ENCODE data around the gene EXTL2. TPM values are rescaled to one million over a fixed set of nuclear protein-coding genes. Genes with fewer than 3 reads are reported as not detected.
A peak's percentile ranks its signal among the peaks of the same experiment; 100 is the strongest.
"Not testable (repeated sequence)": the region's sequence is repeated elsewhere in the genome, so short reads cannot be mapped to it uniquely, and the experiment has no call there.

Gene EXTL2
- polyA plus RNA-seq, 1 donor from 2014 or later, result 34.2 TPM

DNA sequence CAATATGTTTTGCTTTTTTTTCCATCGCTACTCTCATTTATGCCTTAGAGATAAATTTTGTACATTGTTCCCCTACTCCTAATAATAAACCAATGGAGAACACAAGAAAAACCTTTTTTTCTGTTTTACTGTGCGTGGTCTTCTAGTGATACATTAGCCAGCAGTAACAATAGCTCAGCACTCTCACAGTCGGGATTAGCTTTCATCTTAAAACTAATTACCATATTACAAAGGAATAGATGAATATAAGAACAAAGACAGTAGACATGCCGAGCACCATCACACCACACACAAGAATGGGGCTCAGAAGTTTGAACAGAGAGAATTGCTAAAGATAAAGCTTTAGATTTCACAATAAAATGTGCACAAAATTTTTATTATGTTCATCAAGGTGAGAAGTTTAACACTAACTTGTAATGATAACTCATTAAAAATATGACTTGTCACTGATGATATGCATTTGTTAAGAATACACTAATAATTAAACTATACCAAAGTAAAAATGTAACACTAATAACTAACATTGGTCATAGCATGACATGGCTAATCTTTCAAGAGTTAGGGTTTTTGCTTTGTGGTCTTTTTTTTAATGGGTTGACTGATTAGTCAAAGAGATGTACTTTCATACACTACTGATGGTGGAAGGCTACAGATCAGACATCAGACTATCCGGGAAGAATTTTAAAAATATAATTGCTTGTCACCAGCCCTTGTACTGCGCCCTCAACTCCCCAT is 61.8 kb downstream of the EXTL2 start:
- peak overlapping the region; percentile 24 for H2AFZ ChIP-seq (ENCODE audit: low read depth, low read length)
- no peak overlapping the region for H3K9ac ChIP-seq (ENCODE audit: low read length)
- no peaks in the 10 kb centered on the region for H3F3A ChIP-seq (ENCODE audit: insufficient read depth, low read length, poor library complexity, severe bottlenecking)
- H3K9me3 ChIP-seq (ENCODE audit: low read length), result no peaks in the 10 kb centered on the region
- H3K9me2 ChIP-seq (ENCODE audit: insufficient read depth, low read length), result no peaks in the 10 kb centered on the region
- no peaks in the 10 kb centered on the region for H3K27me3 ChIP-seq (ENCODE audit: insufficient read depth, low read depth, low read length)
- TF ChIP-seq REST (IDR thresholded peaks at IDR 0.05; ENCODE audit: borderline replicate concordance), result no peak
- no peak for TF ChIP-seq EP300 (conservative IDR thresholded peaks at IDR 0.05; ENCODE audit: poor library complexity, severe bottlenecking)
- TF ChIP-seq CTCF (IDR thresholded peaks at IDR 0.05; ENCODE audit: poor library complexity, severe bottlenecking), result no peak
- no peak for TF ChIP-seq POLR2AphosphoS5 (IDR thresholded peaks at IDR 0.05)
- TF ChIP-seq RAD21 (conservative IDR thresholded peaks at IDR 0.05), result no peak
- no peak for TF ChIP-seq EZH2 (IDR thresholded peaks at IDR 0.05; ENCODE audit: borderline replicate concordance, insufficient read depth, low read length, poor library complexity, severe bottlenecking)
- no peak for TF ChIP-seq MXI1 (conservative IDR thresholded peaks at IDR 0.05; ENCODE audit: poor library complexity, severe bottlenecking)
- TF ChIP-seq TAF1 (IDR thresholded peaks at IDR 0.05; ENCODE audit: low read depth), result no peak
- no peak for TF ChIP-seq SMC3 (conservative IDR thresholded peaks at IDR 0.05; ENCODE audit: poor library complexity)
- no peak overlapping the region for H3K4me3 ChIP-seq (ENCODE audit: low read length)
- H3K79me2 ChIP-seq (replicated peaks; ENCODE audit: insufficient read depth, low read length), result no peaks in the 10 kb centered on the region
- no peak overlapping the region for H3K27ac ChIP-seq (ENCODE audit: low read length)
- no peaks in the 10 kb centered on the region for H4K20me1 ChIP-seq (ENCODE audit: insufficient read depth)
- H3K36me3 ChIP-seq (ENCODE audit: insufficient read depth, low read length), result no peaks in the 10 kb centered on the region
- H3K4me2 ChIP-seq (ENCODE audit: low read length), result no peak overlapping the region

- H3K79me2 ChIP-seq (replicated peaks; ENCODE audit: insufficient read depth, low read length); H3K27me3 ChIP-seq (ENCODE audit: insufficient read depth, low read depth, low read length); H3K27ac ChIP-seq (ENCODE audit: low read length); H3K9me2 ChIP-seq (ENCODE audit: insufficient read depth, low read length); H3K9ac ChIP-seq (ENCODE audit: low read length); H3K4me3 ChIP-seq (ENCODE audit: low read length); H3K9me3 ChIP-seq (ENCODE audit: low read length); H3F3A ChIP-seq (ENCODE audit: insufficient read depth, low read length, poor library complexity, severe bottlenecking); H3K4me2 ChIP-seq (ENCODE audit: low read length); H2AFZ ChIP-seq (ENCODE audit: low read depth, low read length); H4K20me1 ChIP-seq (ENCODE audit: insufficient read depth); H3K36me3 ChIP-seq (ENCODE audit: insufficient read depth, low read length): not testable (repeated sequence)
Measured at GRCh38 chr1:100825666-100826065, 69.0 kb downstream of the EXTL2 start.

Other genes with a start within 250 kb of the EXTL2 start
- 3.2 and 5.2 TPM in 2 replicates for gene VCAM1, start 175.1 kb downstream of the EXTL2 start, polyA plus RNA-seq
- 19.8 and 20.8 TPM in 2 replicates for gene SLC30A7, start 1.2 kb upstream of the EXTL2 start, polyA plus RNA-seq
- 46.0 and 55.7 TPM in 2 replicates for gene DPH5, start 130.9 kb upstream of the EXTL2 start, polyA plus RNA-seq